H54 (cell line): ENCODE results near the gene CA10.

Source experiments
- DNase-seq: peaks from one replicate; pipeline ENCODE4 v3.0.0; 2011; ENCODE audit warnings: low spot score, mixed read lengths; ENCODE audit not compliant: insufficient read length
- FAIRE-seq: peaks from 3 replicates; lab custom pipeline; 2011; peaks lifted over from hg19 to GRCh38; lab: Jason Lieb, UNC
- POLR2A ChIP-seq: IDR thresholded peaks from 2 replicates; pipeline ENCODE4 v1.6.1; 2011; ENCODE audit warnings: low read depth, mild to moderate bottlenecking, low read length

Gene CA10

GRCh38 chr17:52158450-52159042 is at the start of gene CA10:
CA10 (minus strand) TSS chr17:52158714.
- FAIRE-seq (no peak), DNase-seq (no peak)
- TF ChIP-seq POLR2A: no peak

GRCh38 chr17:52207796-52208195 is 49.3 kb upstream of the CA10 start:
- no peak for TF ChIP-seq POLR2A
- FAIRE-seq: no peak
- no peak for DNase-seq

GRCh38 chr17:52202520-52203080 is 44.1 kb upstream of the CA10 start:
- DNase-seq (no peak), FAIRE-seq (no peak)
- no peak for TF ChIP-seq POLR2A

DNA sequence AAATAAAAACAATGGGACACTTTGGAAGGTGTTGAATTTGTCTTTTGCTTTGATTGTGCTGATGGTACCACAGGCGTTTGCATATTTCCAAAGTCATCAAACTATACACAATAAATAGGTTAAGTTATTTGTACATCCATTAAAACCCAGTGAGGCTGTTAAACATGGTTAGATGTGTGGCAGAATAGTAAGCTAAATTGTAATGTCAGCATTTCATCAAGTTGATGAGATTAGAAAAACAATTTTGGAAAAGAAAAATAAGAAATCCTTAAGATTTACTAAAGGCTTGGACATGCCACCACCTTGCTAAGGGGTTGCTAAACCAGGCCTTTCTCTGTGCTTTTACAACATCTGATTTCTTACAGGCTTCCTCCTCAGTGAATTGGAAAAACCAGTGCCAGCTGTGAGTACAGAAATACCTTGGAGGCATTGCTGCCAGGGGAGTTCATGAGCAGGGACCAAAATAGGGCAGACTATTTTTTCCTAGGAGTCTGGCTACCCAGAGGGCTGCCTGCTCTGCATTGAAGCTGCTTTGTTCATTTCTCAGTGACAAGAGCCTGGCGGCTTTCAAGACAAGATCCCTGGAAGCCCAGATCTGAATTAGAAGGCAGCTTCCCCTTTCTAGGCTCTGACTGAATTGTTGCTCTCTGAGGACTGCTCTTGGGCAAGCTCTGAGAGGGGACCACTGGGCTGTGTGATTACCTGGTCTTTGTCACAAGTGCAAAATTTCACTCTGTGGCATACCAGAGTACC is 43.4 kb upstream of the CA10 start:
- FAIRE-seq: no peak
- no peak for DNase-seq
- TF ChIP-seq POLR2A: no peak

DNA sequence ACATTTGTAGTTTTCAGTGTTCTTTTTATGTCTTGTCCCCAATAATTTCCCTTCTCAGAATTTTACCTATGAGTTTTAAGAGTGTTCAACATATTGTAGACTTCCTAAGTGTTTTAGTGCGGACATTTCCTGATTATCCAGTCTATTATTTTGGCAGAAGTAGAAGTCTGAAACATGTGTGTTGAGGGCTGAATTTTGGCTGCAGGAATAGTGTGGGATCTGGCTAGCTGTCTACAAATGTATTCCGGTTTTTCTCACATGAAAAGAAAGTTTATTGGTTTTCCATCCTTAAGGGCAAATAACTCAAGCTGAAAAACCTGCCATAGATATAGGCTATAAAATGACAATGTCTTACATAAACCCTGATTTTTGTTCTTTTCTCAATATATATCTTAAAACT is 33.0 kb upstream of the CA10 start:
- FAIRE-seq: no peak
- DNase-seq: no peak
- no peak for TF ChIP-seq POLR2A

- TF ChIP-seq POLR2A: no peak
- FAIRE-seq: no peak
- no peak for DNase-seq
These were observed 23.3 kb upstream of the CA10 start for GRCh38 chr17:52181782-52182181.

DNA sequence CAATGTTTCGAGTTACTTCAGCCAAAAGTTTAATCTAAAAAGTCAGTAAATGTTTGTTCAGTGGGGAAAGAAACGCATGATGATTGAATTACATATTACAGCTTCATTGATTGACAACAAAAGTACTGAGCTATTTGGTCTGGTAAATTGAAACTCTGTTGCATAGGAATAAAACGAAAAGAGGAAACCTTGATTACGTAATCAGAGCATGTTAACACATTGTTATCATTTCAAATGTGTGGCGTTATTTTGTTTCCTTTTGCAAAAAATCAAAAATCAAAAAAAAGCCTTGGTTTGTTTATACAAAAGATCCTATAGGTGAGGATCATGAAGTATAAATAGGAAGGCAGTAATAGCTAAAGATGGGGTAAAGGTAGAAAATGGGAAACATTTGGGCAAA is 19.5 kb upstream of the CA10 start:
- no peak for FAIRE-seq

DNA sequence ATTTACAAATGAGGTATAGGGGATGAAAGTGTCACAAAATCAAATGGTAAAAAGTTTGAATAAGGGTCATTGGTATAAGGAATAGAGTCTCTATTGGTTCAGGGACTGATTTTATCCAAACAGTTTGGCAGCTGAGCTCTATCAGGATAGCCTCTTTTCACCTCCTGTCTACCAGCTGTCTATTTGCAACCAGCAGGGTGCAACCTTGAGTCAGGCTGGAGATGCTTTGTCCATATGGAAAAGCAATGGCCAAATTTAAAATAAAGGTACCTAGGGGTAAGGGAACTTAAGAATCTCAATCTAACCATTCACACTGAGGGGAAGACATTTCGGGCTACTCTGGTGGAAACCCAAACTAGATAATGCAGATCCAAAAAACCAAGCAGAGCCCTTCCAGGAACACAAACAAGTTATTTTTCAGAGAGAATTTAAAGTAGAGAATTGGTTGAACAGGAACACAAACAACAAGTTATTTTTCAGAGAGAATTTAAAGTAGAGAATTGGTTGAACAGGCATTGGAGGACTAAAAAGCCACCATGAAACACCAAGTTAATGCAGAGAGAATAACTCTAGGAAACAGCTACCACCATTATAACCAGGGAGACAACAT is 12.6 kb upstream of the CA10 start:
- TF ChIP-seq POLR2A: no peak
- peak; percentile 43 for FAIRE-seq

More for the DNA sequence above, 19.5 kb upstream of the CA10 start:
- no peak for DNase-seq
- no peak for TF ChIP-seq POLR2A

DNA sequence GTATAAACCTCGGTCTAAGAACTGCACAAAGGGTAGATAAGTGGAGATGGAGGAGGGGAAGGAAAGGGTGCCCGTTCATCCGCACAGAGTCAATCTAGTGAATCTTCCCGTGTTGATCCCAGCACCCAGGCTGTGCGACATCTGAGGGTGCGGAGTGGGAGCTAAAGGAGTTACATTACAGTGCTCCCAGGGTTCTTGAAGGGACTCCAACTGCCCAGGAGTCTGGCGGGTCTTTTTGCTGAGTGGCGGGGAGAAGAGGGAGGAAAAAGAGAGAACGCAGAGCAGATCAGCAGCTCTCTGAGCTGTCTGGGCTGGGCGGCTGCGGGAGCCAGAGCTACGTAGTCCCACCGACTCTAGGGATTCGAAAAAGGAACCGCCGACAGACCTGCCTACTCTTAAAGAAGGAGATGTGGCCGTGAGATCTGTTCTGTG is 1.6 kb upstream of the CA10 start:
- DNase-seq (no peak), FAIRE-seq (no peak)
- TF ChIP-seq POLR2A: no peak

More for the DNA sequence above, 12.6 kb upstream of the CA10 start:
- DNase-seq: peak; percentile 42

- no peak for DNase-seq
- TF ChIP-seq POLR2A: no peak
These were observed 977 bp upstream of the CA10 start for GRCh38 chr17:52159246-52160135.

GRCh38 chr17:52157603-52158449 is 688 bp downstream of the CA10 start:
- FAIRE-seq (no peak), DNase-seq (no peak)
- TF ChIP-seq POLR2A: no peak

More at GRCh38 chr17:52159246-52160135, 977 bp upstream of the CA10 start:
- FAIRE-seq: no peak
